SW 1271 (cell line): ENCODE data around the gene FLNC.

Experiments used
- DNase-seq, 2 experiments: peaks; one replicate each; lab custom pipeline; 2025; lab: John Stamatoyannopoulos, UW

FLNC gene

GRCh38 chr7:128865303-128865702 is 35.1 kb downstream of the FLNC start:
- no peak for DNase-seq

DNA sequence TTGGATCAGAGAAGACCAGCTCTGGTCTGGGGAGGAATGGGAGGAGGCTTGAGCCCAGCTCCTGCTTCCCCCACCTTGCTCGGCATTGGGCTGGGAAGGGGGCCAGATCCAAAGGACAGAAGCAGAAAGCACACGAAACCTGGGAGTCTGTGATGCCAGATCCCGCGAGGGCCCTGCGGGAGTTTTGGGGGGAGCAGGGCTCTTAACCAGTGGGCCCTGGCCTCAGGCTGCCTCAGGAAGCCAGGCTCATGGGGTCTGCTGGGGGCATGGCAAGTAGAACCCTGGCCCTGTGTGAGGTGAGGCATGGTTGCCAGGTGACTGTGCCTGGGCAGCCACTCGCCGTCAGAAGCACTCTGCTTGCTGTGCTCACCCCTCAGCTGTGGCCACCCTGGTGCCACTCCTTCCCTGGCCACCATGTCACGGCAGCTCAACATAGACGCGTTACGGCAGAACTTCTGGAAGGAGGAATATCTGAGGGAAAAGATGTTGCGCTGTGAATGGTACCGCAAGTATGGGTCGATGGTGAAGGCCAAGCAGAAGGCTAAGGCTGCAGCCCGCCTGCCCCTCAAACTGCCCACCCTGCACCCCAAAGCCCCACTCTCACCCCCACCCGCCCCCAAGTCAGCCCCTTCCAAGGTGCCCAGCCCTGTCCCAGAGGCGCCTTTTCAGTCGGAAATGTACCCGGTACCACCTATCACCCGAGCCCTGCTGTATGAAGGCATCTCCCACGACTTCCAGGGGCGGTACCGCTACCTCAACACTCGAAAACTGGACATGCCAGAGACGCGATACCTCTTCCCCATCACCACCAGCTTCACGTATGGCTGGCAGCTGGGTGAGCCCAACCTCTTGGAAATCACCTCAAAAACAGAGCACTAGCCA is 36.0 kb downstream of the FLNC start:
- no peak for DNase-seq

DNA sequence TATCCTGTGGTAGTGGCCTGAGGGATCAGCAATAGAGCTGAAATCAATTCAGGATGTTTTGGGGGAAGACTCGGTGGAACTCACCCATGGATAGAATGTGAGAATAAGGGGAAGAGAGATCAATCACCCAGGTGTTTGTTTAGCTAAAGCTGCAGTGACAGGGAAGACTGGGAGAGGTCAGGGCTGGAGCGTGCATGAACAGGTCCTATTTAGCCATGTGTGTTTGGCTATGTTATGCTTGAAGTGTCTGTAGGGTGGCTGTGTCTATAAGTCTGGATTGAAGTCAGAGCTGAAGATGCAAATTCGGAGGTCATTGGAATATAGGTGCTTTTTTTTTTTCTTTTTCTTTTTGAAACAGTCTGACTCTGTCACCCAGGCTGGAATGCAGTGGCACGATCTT is 37.0 kb downstream of the FLNC start:
- no peak for DNase-seq

DNA sequence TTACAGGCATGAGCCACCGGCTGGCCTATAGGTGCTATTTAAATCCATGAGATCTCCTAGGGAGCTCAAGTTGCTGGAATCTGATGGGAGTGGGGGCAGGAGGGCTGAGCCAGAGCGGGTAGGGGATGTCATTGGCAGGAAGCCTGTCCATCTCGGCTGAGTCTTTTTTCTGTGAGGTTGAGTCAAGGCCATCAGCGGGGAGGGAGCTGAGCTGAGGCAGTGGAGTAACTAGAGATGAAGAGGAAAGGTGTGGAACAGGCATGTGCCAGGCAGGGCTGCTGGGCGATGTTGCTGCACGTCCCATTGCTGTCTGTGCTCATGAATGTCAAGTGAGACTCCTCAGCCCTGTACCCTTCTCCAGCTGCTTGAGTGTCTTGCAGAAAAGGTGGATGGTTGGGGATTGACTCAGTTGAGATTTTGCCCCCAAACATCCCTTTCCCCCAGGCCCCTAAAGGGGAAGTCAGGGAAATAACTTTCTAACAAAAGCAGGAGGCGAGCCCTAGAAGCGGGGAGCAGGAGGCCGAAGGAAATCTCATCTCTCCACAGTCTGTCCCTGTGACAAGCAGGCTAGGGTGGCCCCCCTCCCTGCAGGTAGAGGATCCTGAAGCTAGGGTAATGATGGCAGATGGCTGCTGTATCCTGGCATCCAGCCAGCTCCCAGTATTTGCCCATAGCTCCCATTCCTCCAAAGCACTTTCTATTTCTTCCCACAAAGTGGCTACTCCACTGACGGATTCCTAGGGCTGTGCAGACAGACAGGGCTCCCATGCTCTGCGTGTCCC is 37.8 kb downstream of the FLNC start:
- DNase-seq: no peak

DNA sequence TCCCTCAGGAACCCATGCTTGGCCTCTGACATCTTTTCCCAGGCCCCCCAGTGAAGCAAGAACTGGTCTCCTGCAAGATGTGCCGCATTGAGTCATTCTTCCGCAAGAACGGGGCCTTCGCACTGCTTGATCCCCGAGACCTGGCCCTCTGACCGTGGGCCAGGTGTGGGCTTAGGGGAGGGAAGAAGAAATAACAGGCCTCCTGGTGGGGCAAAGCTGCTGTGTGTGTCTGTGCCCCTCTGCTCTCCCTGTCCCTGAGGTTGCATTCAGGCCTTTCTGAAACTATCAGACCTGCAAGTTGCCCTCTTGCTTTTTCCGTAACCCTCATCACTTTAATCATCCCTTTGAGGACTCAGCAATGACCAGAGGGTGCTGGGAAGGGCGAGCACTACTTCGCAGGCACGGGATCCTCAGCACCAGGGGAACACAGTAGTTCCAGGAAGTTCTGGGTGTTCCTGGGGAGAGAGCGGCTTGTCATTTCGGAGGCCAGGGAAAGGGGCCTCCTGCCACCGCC is 38.5 kb downstream of the FLNC start:
- no peak for DNase-seq

GRCh38 chr7:128869138-128869943 is 39.1 kb downstream of the FLNC start:
- DNase-seq: no peak

DNA sequence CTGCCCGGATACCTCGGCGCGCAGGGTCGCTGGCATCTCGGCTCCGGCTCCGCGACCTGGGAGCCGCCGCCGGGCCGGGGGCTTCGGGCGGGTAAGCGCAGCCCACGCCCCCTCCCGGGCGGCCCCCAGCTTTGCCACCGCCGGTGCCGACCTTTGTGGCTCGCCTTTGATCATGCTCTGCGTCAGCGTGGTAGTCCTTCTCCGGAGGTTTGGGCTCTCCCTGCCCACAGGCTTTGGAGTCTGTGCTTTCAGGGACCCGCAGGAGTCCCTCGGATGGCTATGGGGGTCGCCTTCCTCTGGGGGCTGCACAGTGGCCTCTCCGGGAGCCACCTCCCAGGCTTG is 39.7 kb downstream of the FLNC start:
- DNase-seq: no peak

GRCh38 chr7:128871050-128871449 is 40.8 kb downstream of the FLNC start:
- no peak for DNase-seq

GRCh38 chr7:128872394-128872824 is 42.2 kb downstream of the FLNC start:
- DNase-seq: no peak

GRCh38 chr7:128873234-128873633 is 43.0 kb downstream of the FLNC start:
- DNase-seq: no peak

DNA sequence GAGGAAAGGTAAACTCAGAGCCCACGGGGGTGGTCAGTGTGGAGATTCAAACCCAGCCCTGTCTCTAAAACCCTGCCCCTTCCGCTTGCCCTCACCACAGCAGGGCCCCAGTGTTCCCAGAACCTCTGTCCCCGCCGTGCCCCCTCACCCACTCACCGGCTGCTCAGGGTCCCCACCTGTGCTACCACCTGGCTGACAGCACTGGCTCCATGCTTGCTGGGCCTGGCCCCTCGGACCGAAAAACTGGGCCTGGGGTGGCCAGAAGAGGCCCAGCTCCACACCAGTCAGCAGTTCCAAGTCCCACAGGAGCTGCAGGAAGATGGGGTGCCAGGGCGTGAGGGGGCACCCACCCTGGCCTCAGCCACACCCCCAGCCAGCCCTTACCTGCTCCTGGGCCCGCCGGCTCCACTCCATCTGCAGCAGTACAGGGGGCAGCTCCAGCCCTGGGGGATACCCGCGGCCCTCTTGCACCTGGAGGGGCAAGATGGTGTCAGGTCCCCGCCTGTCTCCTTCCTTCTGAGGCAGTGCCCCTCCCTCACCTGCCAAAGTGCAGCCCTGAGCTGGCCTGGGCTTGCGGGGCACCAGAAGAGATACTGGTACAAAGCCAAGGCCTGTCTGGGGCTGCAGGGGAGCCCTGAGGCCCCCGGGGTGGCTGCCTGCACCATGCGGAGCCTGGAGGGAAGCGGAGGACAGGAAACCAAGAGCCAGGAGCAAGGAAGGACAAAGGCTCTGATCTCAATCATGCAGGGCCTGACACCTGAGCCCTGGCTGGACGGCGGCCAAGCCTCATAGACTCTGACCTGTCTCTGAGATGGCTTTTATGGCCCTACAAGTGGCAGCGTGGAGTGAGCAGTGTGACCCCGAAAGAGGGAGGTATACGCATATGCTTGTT is 44.2 kb downstream of the FLNC start:
- DNase-seq: no peak

DNA sequence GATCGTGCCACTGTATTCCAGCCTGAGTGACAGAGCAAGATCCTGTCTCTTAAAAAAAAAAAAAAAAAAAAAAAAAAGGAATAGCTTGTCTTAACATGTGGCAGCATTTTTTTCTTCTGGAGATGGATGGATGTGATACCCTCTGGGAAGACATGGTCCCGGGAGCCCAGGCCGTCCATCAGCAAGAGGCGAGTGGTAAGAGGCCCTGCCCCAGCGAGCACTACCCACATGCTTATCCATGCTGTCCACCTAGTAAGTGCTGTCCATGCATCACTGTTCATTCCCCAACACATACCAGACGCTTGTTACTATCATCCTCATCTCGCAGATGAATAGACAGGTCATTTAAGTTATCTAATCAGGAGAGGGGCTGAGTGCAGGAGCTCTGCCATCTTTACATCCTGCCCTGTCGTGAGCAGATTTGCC is 45.3 kb downstream of the FLNC start:
- DNase-seq: no peak

DNA sequence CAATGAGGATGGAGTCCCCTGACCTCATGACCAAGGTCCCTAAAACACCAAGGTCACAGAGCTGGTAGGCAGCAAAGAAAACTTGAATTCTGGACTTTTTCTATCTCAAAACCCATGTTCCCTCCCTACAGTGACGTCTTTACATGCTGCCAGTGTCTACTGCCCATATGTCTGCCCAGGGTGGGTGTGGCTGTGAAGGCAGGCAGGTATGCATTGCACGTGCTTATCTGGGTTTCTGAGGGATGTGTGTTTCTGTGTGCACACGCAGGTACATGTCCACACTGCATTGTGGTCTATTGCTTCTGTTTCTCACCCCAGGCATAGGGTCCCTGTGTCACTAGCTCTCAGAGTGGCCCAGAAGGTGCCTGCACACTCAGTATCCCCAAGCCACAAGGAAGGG is 45.9 kb downstream of the FLNC start:
- no peak for DNase-seq

GRCh38 chr7:128876586-128876977 is 46.4 kb downstream of the FLNC start:
- DNase-seq: no peak

DNA sequence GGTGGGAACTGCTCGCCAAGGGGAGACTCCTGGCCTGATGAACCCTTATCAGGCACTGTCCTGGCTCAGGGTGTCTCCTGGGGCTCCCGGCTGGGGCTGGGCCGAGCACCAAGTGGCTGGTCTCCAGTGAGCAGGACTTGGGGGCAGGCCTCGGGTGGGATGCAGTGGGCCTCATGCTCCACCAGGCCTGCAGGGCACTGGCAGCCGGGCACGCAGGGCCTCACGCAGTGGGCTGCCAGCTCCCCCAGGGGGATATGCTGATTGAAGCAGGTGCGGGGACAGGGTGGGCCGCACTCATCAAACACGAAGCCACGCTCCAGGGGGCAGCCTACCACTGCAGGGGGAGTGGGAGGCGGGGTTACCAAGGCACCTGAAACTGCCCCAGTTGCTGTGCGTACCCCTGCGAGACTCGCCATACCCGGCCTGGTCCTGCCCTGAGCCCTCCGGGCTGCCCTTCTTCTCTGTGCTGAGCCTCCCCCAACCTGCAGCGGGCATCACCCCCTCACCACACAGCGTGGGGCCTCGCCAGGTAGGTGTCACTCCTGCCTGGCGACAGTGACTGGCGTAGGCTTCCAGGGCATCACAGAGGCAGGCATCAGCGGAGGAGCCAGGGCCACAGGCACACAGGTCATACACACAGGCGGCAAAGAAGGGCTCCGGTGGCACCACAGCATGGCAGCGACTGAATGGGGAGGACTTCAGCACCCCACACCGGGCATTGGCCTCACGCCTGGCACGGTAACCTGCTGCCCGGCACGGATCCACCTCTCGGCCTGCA is 47.0 kb downstream of the FLNC start:
- DNase-seq: no peak

DNA sequence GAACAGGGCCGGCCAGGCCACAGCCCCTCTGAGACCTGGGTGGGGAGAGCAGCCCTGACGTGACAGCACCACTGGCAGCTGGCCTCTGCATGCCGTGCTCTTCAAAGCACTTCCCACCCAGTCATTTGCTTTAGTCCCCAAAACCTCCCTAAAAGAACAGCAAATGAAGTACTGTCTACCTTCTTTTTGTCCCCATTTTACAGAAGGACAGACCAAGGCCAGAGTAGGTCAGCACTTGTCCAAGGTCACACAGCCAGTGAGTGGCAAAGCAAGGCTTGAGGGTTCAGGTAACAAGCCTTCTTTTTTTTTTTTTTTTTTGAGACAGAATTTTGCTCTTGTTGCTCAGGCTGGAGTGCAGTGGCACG is 47.5 kb downstream of the FLNC start:
- no peak for DNase-seq

DNA sequence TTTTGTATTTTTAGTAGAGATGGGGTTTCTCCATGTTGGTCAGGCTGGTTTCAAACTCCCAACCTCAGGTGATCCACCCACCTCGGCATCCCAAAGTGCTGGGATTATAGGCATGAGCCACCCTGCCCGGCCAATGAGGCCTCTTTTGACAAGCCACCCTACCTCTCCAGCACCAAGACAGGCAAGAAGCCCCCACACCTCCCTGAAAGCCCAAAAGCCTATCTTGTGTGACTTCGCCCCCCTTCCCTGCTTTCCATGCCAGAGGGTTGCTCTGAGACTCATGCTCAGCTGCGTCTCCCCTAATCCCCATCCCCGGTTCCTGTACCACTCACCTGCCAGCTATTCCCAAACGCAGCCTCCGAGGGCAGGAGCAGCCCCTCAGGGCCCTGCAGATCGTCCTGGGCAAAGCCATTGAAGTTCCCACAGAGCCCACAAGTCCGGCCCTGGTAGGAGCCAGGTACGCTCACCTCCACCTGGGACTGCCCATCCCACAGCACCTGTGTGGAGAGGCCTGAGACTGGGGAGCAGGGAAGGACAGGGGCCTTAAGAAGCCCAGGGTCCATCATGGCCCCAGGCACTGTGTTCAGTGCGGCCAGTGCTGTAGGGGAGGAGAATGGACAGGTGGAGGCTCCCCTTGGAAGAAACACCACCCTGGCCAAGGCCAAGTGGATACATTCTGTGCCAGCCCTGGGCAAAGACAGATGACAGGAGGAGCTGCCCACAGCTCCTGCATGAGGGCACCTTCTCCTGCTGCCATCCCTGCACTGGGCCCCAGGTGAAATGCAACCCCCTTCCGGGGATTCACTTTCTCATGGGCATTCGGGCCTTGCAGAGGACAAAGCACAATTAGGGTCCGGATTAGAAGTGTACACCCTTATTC is 48.3 kb downstream of the FLNC start:
- DNase-seq: no peak

DNA sequence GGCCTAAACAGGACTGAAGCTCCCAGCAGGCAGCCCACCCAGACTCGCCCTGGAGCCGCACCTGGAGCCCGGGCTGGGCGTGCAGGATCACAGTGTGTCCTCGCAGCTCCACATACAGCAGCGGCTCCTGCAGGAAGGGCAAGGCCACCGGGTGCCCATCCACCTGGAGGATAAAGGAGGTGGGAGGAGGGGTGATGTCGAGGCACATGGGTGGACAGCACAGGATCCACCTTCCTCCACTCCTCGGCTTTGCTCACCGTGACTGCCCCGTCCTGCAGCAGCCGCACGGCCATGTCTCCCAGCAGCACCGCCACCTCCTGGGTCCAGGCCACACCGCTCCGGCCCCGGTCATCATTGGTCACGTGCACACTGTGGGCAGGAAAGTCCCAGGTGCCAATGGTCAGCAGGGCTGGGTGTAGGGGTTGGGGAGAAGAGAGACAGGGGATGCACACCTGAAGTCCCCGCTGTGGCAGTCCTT is 49.3 kb downstream of the FLNC start:
- no peak for DNase-seq
